HepG2 (cell line): ENCODE data around the gene FAM118B. TPM values are rescaled to one million over a fixed set of nuclear protein-coding genes. Genes with fewer than 3 reads are reported as not detected.

Source experiments
- ETV6 ChIP-seq: sonication (generic); formaldehyde crosslinking; conservative IDR thresholded peaks from 2 replicates; pipeline ENCODE4 v1.4.0; 2020; ENCODE audit warnings: missing genetic modification reagents
- HNRNPUL1 ChIP-seq: fragments of 200-400 bp; formaldehyde crosslinking; IDR thresholded peaks from 2 replicates; pipeline ENCODE4 v1.6.1; 2017; ENCODE audit warnings: low read depth, mild to moderate bottlenecking, low read length, moderate library complexity
- IKZF1 ChIP-seq: fragments of 450-650 bp; IDR thresholded peaks from 2 replicates; pipeline ENCODE4 v1.7.1; 2016
- NCOA5 ChIP-seq: sonication (generic); formaldehyde crosslinking; IDR thresholded peaks from 2 replicates; pipeline ENCODE4 v1.4.0; 2020; ENCODE audit warnings: missing genetic modification reagents
- PHF20 ChIP-seq: sonication (generic); formaldehyde crosslinking; IDR thresholded peaks from 2 replicates; pipeline ENCODE4 v1.5.0; 2020; ENCODE audit warnings: mild to moderate bottlenecking, missing genetic modification reagents
- SATB2 ChIP-seq: sonication (generic); formaldehyde crosslinking; IDR thresholded peaks from 2 replicates; pipeline ENCODE4 v1.5.0; 2020; ENCODE audit warnings: missing genetic modification reagents
- SOX13 ChIP-seq, 3 experiments: fragments of 450-650 bp in 1 of 3; sonication (generic) in 1 of 3; formaldehyde crosslinking in 1 of 3; IDR thresholded peaks in 2 of 3; conservative IDR thresholded peaks in 1 of 3; 2 replicates each; pipeline versions ENCODE4 v1.5.0 to v1.6.1; 2016 to 2020; ENCODE audit warnings: antibody characterized with exemption in 1 of 3, mild to moderate bottlenecking in 1 of 3, missing compliant biosample characterization in 1 of 3, missing genetic modification reagents in 1 of 3, moderate library complexity in 1 of 3
- ZBTB1 ChIP-seq: sonication (generic); formaldehyde crosslinking; IDR thresholded peaks from 2 replicates; pipeline ENCODE4 v1.4.0; 2020; ENCODE audit warnings: missing genetic modification reagents, borderline replicate concordance
- ZMYM3 ChIP-seq: sonication (generic); formaldehyde crosslinking; IDR thresholded peaks from 2 replicates; pipeline ENCODE4 v1.5.1; 2020; ENCODE audit warnings: mild to moderate bottlenecking, missing genetic modification reagents
- ZNF33A ChIP-seq: sonication (generic); formaldehyde crosslinking; IDR thresholded peaks from 2 replicates; pipeline ENCODE4 v1.5.1; 2020; ENCODE audit warnings: missing genetic modification reagents, mild to moderate bottlenecking, moderate library complexity, borderline replicate concordance
- ZNF546 ChIP-seq: sonication (generic); formaldehyde crosslinking; conservative IDR thresholded peaks from 2 replicates; pipeline ENCODE4 v1.8.1; 2023; ENCODE audit warnings: mild to moderate bottlenecking, missing genetic modification reagents
- ZNF644 ChIP-seq: IDR thresholded peaks from 2 replicates; pipeline ENCODE4 v1.6.1; 2016; ENCODE audit warnings: low read depth
- polyA plus RNA-seq, 8 experiments: library from polyadenylated mRNA; depleted of rRNA in 3 of 8; stranded (reverse) in 7 of 8; unstranded in 1 of 8; fragments of >200 nt; fragmentation: Illumina TruSeq in 4 of 8; extraction: Trizol in 4 of 8; gene quantifications; 2 replicates each; pipeline versions ENCODE4 v1.2.1 to v1.2.3, GENCODE V29; 2011 to 2016; ENCODE audit warnings: low read depth in 4 of 8, missing spikeins in 1 of 8, mixed read lengths in 1 of 8; ENCODE audit not compliant: insufficient read depth in 1 of 8
- total RNA-seq, 5 experiments: library from RNA; depleted of rRNA; stranded (reverse); fragments of >200 nt; fragmentation: Illumina TruSeq; extraction: Trizol; gene quantifications; 2 replicates each; pipeline ENCODE4 v1.2.3, GENCODE V29; 2016; ENCODE audit warnings: low read depth in 1 of 5
- TF ChIP-seq, protein P1 (sequence below): sonication (generic); formaldehyde crosslinking; IDR thresholded peaks from 2 replicates; pipeline ENCODE4 v1.4.0; 2020; ENCODE audit warnings: missing genetic modification reagents
- TF ChIP-seq, protein P2 (sequence below): sonication (generic); formaldehyde crosslinking; IDR thresholded peaks from 2 replicates; pipeline ENCODE4 v1.8.0; 2022; ENCODE audit warnings: mild to moderate bottlenecking, missing genetic modification reagents, moderate library complexity
- TF ChIP-seq, protein P3 (sequence below): sonication (generic); formaldehyde crosslinking; IDR thresholded peaks from 2 replicates; pipeline ENCODE4 v1.4.0; 2020; ENCODE audit warnings: mild to moderate bottlenecking, missing genetic modification reagents
- TF ChIP-seq, protein P4 (sequence below): sonication (generic); formaldehyde crosslinking; IDR thresholded peaks from 2 replicates; pipeline ENCODE4 v1.4.0; 2020; ENCODE audit warnings: mild to moderate bottlenecking, missing genetic modification reagents

Gene FAM118B
- total and polyA plus RNA-seq, 2 of the 13 experiments (the other 11 are each of a cell fraction or from before 2014, with no cell fraction given) = 10.2 to 25.7 TPM

DNA sequence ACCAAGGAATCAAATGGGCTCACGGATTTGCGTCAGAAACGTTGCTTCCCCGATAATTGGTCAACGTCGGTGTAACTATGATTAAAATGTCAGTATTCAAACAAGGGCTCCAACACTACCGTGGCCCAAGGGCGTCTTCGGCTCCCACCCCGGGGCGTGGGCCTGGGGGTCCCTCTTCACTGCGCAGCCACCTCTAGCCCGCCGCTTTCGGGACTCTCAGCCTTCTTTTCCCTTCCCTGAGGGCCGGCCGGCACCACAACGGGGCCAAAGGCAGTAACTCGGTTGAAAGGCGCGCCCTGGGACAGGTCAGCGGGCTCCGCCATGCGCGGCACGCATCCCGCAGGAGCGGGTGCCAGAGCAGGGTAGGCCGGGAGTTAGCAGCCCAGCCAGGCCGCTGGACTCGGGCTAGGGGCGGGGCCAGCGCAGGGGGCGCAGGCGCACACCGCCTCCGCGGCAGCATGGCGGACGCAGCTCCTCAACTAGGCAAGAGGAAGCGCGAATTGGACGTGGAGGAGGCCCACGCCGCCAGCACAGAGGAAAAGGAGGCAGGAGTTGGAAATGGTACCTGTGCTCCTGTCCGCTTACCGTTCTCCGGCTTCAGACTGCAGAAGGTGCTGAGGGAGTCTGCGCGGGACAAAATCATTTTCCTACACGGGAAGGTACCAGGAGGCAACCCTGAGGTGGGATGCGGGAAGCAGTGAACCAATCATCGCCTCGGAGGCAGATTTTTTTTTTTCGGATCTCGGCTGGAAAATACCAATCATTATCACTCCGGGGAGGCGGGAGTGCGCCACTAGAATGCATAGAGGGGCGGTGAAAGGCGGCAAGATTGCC lies 92.3 kb downstream of the FAM118B start, which contains the start of gene DCPS (continued):
- TF ChIP-seq, protein P1, sequence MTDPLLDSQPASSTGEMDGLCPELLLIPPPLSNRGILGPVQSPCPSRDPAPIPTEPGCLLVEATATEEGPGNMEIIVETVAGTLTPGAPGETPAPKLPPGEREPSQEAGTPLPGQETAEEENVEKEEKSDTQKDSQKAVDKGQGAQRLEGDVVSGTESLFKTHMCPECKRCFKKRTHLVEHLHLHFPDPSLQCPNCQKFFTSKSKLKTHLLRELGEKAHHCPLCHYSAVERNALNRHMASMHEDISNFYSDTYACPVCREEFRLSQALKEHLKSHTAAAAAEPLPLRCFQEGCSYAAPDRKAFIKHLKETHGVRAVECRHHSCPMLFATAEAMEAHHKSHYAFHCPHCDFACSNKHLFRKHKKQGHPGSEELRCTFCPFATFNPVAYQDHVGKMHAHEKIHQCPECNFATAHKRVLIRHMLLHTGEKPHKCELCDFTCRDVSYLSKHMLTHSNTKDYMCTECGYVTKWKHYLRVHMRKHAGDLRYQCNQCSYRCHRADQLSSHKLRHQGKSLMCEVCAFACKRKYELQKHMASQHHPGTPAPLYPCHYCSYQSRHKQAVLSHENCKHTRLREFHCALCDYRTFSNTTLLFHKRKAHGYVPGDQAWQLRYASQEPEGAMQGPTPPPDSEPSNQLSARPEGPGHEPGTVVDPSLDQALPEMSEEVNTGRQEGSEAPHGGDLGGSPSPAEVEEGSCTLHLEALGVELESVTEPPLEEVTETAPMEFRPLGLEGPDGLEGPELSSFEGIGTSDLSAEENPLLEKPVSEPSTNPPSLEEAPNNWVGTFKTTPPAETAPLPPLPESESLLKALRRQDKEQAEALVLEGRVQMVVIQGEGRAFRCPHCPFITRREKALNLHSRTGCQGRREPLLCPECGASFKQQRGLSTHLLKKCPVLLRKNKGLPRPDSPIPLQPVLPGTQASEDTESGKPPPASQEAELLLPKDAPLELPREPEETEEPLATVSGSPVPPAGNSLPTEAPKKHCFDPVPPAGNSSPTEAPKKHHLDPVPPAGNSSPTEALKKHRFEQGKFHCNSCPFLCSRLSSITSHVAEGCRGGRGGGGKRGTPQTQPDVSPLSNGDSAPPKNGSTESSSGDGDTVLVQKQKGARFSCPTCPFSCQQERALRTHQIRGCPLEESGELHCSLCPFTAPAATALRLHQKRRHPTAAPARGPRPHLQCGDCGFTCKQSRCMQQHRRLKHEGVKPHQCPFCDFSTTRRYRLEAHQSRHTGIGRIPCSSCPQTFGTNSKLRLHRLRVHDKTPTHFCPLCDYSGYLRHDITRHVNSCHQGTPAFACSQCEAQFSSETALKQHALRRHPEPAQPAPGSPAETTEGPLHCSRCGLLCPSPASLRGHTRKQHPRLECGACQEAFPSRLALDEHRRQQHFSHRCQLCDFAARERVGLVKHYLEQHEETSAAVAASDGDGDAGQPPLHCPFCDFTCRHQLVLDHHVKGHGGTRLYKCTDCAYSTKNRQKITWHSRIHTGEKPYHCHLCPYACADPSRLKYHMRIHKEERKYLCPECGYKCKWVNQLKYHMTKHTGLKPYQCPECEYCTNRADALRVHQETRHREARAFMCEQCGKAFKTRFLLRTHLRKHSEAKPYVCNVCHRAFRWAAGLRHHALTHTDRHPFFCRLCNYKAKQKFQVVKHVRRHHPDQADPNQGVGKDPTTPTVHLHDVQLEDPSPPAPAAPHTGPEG (CRISPR knock-in tag) = peak; percentile 88; the same call in 1 of the 2 replicates
- no peak for TF ChIP-seq IKZF1
- TF ChIP-seq ZMYM3 (CRISPR knock-in tag) = peak; percentile 28; the same call in 1 of the 2 replicates
- peak; percentile 69; the same call in 1 of the 2 replicates for TF ChIP-seq ZBTB1 (CRISPR knock-in tag)
- TF ChIP-seq, protein P2, sequence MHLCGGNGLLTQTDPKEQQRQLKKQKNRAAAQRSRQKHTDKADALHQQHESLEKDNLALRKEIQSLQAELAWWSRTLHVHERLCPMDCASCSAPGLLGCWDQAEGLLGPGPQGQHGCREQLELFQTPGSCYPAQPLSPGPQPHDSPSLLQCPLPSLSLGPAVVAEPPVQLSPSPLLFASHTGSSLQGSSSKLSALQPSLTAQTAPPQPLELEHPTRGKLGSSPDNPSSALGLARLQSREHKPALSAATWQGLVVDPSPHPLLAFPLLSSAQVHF (CRISPR knock-in tag) = peak; percentile 88
- 0 out of 2 replicates have a peak, but pooled peaks have one; percentile 63 for TF ChIP-seq ZNF33A (CRISPR knock-in tag)
- TF ChIP-seq SATB2 (CRISPR knock-in tag) = peak; percentile 78; the same call in 1 of the 2 replicates
- TF ChIP-seq ZNF546 (CRISPR knock-in tag) = peak; percentile 88
- TF ChIP-seq NCOA5 (CRISPR knock-in tag) = no peak
- TF ChIP-seq HNRNPUL1 = 0 out of 2 replicates have a peak, but pooled peaks have one; percentile 23
- TF ChIP-seq, protein P3, sequence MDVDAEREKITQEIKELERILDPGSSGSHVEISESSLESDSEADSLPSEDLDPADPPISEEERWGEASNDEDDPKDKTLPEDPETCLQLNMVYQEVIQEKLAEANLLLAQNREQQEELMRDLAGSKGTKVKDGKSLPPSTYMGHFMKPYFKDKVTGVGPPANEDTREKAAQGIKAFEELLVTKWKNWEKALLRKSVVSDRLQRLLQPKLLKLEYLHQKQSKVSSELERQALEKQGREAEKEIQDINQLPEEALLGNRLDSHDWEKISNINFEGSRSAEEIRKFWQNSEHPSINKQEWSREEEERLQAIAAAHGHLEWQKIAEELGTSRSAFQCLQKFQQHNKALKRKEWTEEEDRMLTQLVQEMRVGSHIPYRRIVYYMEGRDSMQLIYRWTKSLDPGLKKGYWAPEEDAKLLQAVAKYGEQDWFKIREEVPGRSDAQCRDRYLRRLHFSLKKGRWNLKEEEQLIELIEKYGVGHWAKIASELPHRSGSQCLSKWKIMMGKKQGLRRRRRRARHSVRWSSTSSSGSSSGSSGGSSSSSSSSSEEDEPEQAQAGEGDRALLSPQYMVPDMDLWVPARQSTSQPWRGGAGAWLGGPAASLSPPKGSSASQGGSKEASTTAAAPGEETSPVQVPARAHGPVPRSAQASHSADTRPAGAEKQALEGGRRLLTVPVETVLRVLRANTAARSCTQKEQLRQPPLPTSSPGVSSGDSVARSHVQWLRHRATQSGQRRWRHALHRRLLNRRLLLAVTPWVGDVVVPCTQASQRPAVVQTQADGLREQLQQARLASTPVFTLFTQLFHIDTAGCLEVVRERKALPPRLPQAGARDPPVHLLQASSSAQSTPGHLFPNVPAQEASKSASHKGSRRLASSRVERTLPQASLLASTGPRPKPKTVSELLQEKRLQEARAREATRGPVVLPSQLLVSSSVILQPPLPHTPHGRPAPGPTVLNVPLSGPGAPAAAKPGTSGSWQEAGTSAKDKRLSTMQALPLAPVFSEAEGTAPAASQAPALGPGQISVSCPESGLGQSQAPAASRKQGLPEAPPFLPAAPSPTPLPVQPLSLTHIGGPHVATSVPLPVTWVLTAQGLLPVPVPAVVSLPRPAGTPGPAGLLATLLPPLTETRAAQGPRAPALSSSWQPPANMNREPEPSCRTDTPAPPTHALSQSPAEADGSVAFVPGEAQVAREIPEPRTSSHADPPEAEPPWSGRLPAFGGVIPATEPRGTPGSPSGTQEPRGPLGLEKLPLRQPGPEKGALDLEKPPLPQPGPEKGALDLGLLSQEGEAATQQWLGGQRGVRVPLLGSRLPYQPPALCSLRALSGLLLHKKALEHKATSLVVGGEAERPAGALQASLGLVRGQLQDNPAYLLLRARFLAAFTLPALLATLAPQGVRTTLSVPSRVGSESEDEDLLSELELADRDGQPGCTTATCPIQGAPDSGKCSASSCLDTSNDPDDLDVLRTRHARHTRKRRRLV (CRISPR knock-in tag) = no peak
- TF ChIP-seq ZNF644 (CRISPR knock-in tag) = no peak
- TF ChIP-seq, protein P4, sequence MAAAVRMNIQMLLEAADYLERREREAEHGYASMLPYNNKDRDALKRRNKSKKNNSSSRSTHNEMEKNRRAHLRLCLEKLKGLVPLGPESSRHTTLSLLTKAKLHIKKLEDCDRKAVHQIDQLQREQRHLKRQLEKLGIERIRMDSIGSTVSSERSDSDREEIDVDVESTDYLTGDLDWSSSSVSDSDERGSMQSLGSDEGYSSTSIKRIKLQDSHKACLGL (CRISPR knock-in tag) = peak; percentile 85
- TF ChIP-seq PHF20 = peak; percentile 91
- peak; percentile 85 for TF ChIP-seq ETV6 (CRISPR knock-in tag)
- TF ChIP-seq SOX13 (IDR thresholded peaks at IDR 0.05) = no peak
- peak in 1 of 2 experiments; percentile 42; a peak in 2 of 4 replicates for TF ChIP-seq SOX13 (CRISPR knock-in tag; conservative IDR thresholded peaks at IDR 0.05 in 1 of 2, IDR thresholded peaks at IDR 0.05 in 1 of 2)
